Heart left ventricle (tissue), 13 donors: ENCODE results near the gene CNMD.

Experiments
- CTCF ChIP-seq, 12 donors: fragments of 200-600 bp; sonication (generic) in 4 of 12; IDR thresholded peaks; one replicate each; pipeline versions ENCODE4 v1.5.0 to v1.8.0; 2018 to 2022; ENCODE audit warnings: antibody characterized with exemption in 12 of 12, mild to moderate bottlenecking in 5 of 12
- POLR2A ChIP-seq, 2 donors: fragments of 450-650 bp; IDR thresholded peaks; one replicate each; pipeline ENCODE4 v1.6.1; 2017; ENCODE audit warnings: antibody characterized with exemption in 2 of 2, mild to moderate bottlenecking in 2 of 2, moderate library complexity in 2 of 2
- donor health status: ischemic (EF 13 %, LVEDD 7.1; RV severe dilation, severe dysfunction).
- donor health status: DM: no; HTN: yes; CAD: no.
- donor health status: DM: no; HTN: no; CAD: no.
- donor health status: ischemic (EF 25% LVEDD 6.9; RV normal size, moderate dysfunction).
- donor health status: ischemic (EF 25% LVEDD 5.7; RV mildly dilated, moderate dysfunction).
- donor health status: ischemic (EF 35%, LVEDD 5.7; RV mildly dilated, moderate dysfunction).
- donor health status: nonischemic (EF 11% LVEDD 7.7; RV severe dilation, severe dysfunction).
- donor health status: DM: yes; HTN: yes; CAD: no.
- donor health status: PGD.
- donor health status: ischemic (EF 29% LVEDD 5.4; RV normal size, mild dysfunction).
- donor health status: nonischemic (EF 23%, LVEDD 6.1; RV moderate dilation, normal function).

DNA sequence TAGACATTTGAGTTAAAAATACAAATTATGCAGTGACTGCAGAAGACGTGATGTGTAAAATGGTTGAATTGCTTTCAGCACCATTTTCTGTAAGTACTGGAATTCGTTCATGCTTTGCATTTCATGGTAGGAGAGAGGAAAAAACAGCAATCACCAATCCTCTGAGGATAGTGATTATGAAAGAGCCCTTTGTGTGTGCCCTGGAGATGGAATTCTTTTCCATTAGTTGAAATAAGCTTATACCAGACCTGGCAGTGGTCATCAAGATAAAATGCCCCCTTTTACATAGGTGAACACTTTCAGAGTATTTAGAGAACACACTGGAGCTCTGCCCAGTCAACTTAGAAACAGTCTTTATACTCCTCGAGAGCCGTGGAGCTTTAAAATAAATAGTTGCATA is 1.7 kb downstream of the CNMD start:
- TF ChIP-seq CTCF (IDR thresholded peaks at IDR 0.05) = no peak
- no peak for TF ChIP-seq POLR2A (IDR thresholded peaks at IDR 0.05)
